Osteocyte (in vitro differentiated cells): ENCODE results near the gene TAF10. TPM values are rescaled to one million over a fixed set of nuclear protein-coding genes. Genes with fewer than 3 reads are reported as not detected.
A peak's percentile ranks its signal among the peaks of the same experiment; 100 is the strongest.

Experiments
- DNase-seq: peaks from one replicate; pipeline ENCODE4 v3.0.0; 2021; ENCODE audit warnings: mixed read lengths; ENCODE audit not compliant: unreplicated experiment; ENCODE audit errors: extremely low spot score
- H3K27ac Mint-ChIP-seq: one replicate; pipeline ENCODE4 v1.8.0; 2021; ENCODE audit warnings: mild to moderate bottlenecking, mixed read lengths; ENCODE audit not compliant: unreplicated experiment
- H3K27me3 Mint-ChIP-seq: one replicate; pipeline ENCODE4 v1.8.0; 2021; ENCODE audit warnings: mixed read lengths; ENCODE audit not compliant: unreplicated experiment
- H3K36me3 Mint-ChIP-seq: one replicate; pipeline ENCODE4 v1.8.0; 2021; ENCODE audit warnings: mixed read lengths; ENCODE audit not compliant: unreplicated experiment
- H3K4me1 Mint-ChIP-seq: one replicate; pipeline ENCODE4 v1.8.0; 2021; ENCODE audit warnings: mixed read lengths; ENCODE audit not compliant: unreplicated experiment
- H3K4me3 Mint-ChIP-seq: one replicate; pipeline ENCODE4 v1.8.0; 2021; ENCODE audit warnings: mild to moderate bottlenecking, moderate library complexity, mixed read lengths; ENCODE audit not compliant: unreplicated experiment
- H3K9me3 Mint-ChIP-seq: one replicate; pipeline ENCODE4 v1.8.0; 2021; ENCODE audit warnings: mixed read lengths; ENCODE audit not compliant: unreplicated experiment
- CTCF ChIP-seq: fragments of 200-600 bp; sonication (generic); IDR thresholded peaks from 2 replicates; pipeline ENCODE4 v1.5.0; 2021; ENCODE audit warnings: antibody characterized with exemption, mild to moderate bottlenecking, moderate library complexity
- long read RNA-seq: library from polyadenylated mRNA; unstranded; transcript quantifications from one replicate; pipeline ENCODE4 v2.0.0, GENCODE V29; 2021
- total RNA-seq: library from RNA; stranded (reverse); gene quantifications from 2 replicates; pipeline ENCODE4 v1.2.1, GENCODE V29; 2021

The TAF10 gene
- total RNA-seq: 93.4 and 100 TPM in 2 replicates
- long read RNA-seq, partial matches to known transcripts: 1 of 4 reads
- long read RNA-seq, other reads (novel, unspliced or antisense): 3 of 4 reads

- Mint-ChIP-seq H3K9me3 (no peaks in the 10 kb centered on the region), H3K27me3 (no peaks in the 10 kb centered on the region), H3K4me3 (peak within 1 kb of the TSS; percentile 82), H3K36me3 (peaks cover 40% of the 10 kb centered on the region), H3K4me1 (peaks cover 25% of the 10 kb centered on the region), H3K27ac (peak within 1 kb of the TSS; percentile 87)
- peak; percentile 98 for DNase-seq
- TF ChIP-seq CTCF: peak; percentile 61
These were observed at the start of gene TAF10 for GRCh38 chr11:6612213-6613041. TAF10 (minus strand) TSS chr11:6612216; CDS start chr11:6612189, 27 bp downstream.

GRCh38 chr11:6660712-6661111 is 48.7 kb upstream of the TAF10 start:
- DNase-seq: no peak
- no peak for TF ChIP-seq CTCF
- Mint-ChIP-seq H3K9me3 (no peaks in the 10 kb centered on the region), H3K4me1 (peaks cover 30% of the 10 kb centered on the region), H3K27me3 (no peaks in the 10 kb centered on the region), H3K27ac (no peak overlapping the region), H3K36me3 (no peaks in the 10 kb centered on the region), H3K4me3 (no peak overlapping the region)

GRCh38 chr11:6658647-6659046 is 46.6 kb upstream of the TAF10 start:
- no peak for TF ChIP-seq CTCF
- Mint-ChIP-seq H3K4me3 (no peak overlapping the region), H3K27ac (no peak overlapping the region), H3K9me3 (no peaks in the 10 kb centered on the region), H3K36me3 (no peaks in the 10 kb centered on the region), H3K4me1 (peaks cover 19% of the 10 kb centered on the region), H3K27me3 (no peaks in the 10 kb centered on the region)
- DNase-seq: no peak

GRCh38 chr11:6657346-6657745 is 45.3 kb upstream of the TAF10 start:
- H3K4me3 Mint-ChIP-seq: no peak overlapping the region
- TF ChIP-seq CTCF: no peak
- H3K27ac Mint-ChIP-seq: no peak overlapping the region
- no peaks in the 10 kb centered on the region for H3K9me3 Mint-ChIP-seq
- no peaks in the 10 kb centered on the region for H3K36me3 Mint-ChIP-seq
- no peaks in the 10 kb centered on the region for H3K27me3 Mint-ChIP-seq
- DNase-seq: no peak
- peaks cover 12% of the 10 kb centered on the region for H3K4me1 Mint-ChIP-seq

- no peak for TF ChIP-seq CTCF
These were observed 44.9 kb upstream of the TAF10 start for GRCh38 chr11:6656936-6657335.

More at GRCh38 chr11:6656936-6657335, 44.9 kb upstream of the TAF10 start:
- no peaks in the 10 kb centered on the region for H3K36me3 Mint-ChIP-seq
- no peaks in the 10 kb centered on the region for H3K27me3 Mint-ChIP-seq
- H3K4me1 Mint-ChIP-seq: peaks cover 12% of the 10 kb centered on the region
- H3K27ac Mint-ChIP-seq: no peak overlapping the region
- no peaks in the 10 kb centered on the region for H3K9me3 Mint-ChIP-seq
- no peak for DNase-seq
- H3K4me3 Mint-ChIP-seq: peak overlapping the region; percentile 82
